ENCODE results near the gene USP34.
A peak's percentile ranks its signal among the peaks of the same experiment; 100 is the strongest.
"Not testable (repeated sequence)": the region's sequence is repeated elsewhere in the genome, so short reads cannot be mapped to it uniquely, and the experiment has no call there.

The USP34 gene

DNA sequence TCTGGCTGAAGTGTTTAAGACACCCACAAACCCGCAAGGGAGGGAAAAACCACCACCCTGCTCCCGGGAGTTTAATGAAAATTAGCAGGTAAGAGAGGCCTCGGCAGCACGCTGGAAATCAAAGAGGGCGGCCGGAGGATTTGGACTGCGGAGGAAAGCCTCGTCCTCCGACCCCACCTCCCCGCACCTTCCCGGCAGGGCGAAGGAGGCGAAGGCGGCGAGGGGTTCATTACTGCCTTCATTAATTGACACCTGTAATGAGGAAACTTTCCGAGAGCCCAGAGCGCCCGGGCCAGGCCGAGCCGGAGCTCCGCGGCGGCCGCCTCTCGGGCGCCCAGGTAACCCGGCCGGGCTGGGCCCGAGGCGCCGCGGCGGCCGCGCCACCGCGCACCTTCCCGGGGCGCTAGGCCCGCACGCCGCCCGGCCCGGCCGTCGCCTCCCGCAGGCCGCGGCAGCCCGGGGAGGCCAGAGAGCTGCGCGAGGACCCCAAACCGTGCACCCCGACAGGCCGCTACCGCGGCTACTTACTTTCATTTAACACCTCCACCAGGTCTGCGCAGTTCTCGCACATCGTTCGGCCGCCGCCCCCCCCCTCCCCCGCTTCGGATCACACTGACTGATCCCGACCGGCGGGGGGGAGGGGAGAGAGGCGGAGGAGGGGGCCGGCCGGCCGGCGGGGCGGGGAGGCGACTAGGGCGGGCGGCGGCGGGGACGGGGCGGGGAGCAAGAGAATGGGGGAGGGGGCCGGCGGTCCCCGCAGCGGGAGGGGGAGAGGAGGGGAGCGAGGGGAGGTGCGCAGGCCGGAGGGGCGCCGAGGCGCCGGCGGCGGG lies 550 bp downstream of the USP34 start:
- TF ChIP-seq, protein P1, sequence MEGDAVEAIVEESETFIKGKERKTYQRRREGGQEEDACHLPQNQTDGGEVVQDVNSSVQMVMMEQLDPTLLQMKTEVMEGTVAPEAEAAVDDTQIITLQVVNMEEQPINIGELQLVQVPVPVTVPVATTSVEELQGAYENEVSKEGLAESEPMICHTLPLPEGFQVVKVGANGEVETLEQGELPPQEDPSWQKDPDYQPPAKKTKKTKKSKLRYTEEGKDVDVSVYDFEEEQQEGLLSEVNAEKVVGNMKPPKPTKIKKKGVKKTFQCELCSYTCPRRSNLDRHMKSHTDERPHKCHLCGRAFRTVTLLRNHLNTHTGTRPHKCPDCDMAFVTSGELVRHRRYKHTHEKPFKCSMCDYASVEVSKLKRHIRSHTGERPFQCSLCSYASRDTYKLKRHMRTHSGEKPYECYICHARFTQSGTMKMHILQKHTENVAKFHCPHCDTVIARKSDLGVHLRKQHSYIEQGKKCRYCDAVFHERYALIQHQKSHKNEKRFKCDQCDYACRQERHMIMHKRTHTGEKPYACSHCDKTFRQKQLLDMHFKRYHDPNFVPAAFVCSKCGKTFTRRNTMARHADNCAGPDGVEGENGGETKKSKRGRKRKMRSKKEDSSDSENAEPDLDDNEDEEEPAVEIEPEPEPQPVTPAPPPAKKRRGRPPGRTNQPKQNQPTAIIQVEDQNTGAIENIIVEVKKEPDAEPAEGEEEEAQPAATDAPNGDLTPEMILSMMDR (IDR thresholded peaks at IDR 0.05; ENCODE audit: low read depth, low read length, missing control alignments): no peak
- peak overlapping the region; percentile 98 for H3K4me3 ChIP-seq (ENCODE audit: low read depth, low read length)
- no peak for DNase-seq (ENCODE audit: low read depth)
- in situ Hi-C loops (cut with HindIII; ENCODE audit: low sequenced_read_pairs): no loop called here

DNA sequence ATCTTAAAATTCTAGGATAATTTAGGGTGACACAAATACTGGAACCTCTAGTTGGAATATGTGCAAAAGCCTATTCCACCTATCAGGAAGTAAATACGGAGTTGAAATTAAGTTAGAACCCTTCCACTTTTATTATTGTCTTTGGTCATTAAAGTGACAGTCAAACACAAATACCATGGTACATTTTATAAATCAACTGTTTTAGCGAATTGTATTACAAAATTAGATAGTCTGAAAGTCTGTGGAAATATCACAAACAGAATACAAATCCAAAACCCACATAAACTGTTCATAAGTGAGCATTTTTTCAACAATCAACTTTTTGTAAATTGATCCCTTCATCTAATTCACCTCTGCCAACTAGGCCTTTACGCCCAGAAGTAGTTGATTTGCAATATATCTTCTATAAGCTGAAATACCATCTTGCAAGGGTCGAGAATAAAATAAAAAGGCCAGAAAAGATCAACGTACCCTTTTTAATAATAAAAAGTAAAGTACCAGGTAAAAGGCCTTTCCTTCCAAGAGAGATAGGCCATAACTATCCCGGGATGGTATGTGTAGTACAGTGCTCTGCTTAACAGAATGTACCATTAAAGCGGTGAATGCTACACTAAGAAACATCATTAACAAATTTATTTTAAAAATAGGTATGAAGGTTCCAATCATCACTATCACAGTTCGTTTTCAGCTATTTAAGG lies 1.3 kb downstream of the USP34 start:
- TF ChIP-seq, protein P1 (IDR thresholded peaks at IDR 0.05; ENCODE audit: low read depth, low read length, missing control alignments): no peak
- in situ Hi-C loops (cut with HindIII; ENCODE audit: low sequenced_read_pairs): no loop called here
- DNase-seq (ENCODE audit: low read depth): no peak
- H3K4me3 ChIP-seq (ENCODE audit: low read depth, low read length): peak overlapping the region; percentile 98

DNA sequence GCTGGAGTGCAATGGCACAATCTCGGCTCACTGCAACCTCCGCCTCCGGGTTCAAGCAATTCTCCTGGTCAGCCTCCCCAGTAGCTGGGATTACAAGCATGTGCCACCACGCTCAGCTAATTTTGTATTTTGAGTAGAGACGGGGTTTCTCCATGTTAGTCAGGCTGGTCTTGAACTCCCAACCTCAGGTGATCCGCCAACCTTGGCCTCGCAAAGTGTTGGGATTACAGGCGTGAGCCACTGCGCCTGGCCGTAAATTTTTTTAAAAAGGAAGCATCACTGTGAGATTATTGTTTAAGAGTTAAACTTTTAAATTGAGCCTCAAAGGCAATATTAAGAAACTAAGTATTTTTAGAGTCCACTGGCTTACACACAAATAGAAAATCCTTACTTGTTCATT lies 2.7 kb downstream of the USP34 start:
- DNase-seq (ENCODE audit: low read depth); H3K4me3 ChIP-seq (ENCODE audit: low read depth, low read length); in situ Hi-C loops (cut with HindIII; ENCODE audit: low sequenced_read_pairs): not testable (repeated sequence)

DNA sequence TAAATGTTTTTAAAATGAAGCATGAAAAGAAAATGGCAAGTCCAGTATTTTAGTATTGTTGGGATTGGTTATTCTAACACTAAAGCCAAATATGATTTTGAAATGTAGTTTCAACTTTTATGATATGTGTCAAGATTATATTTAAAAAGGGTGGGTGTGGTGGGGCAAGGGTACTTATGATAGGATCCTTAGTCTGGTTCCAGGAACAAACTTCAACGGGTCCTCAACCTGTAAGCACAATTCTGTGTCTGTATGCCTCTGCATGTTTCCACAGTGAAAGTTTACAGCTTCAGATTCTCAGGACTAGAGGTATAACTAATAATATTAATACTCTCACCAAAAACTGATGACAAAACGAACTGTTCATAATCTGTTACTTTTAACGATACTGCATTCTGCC lies 5.8 kb downstream of the USP34 start:
- no peak for DNase-seq (ENCODE audit: low read depth)
- H3K4me3 ChIP-seq (ENCODE audit: low read depth, low read length): no peak overlapping the region
- in situ Hi-C loops (cut with HindIII; ENCODE audit: low sequenced_read_pairs): no loop called here
- TF ChIP-seq, protein P1 (IDR thresholded peaks at IDR 0.05; ENCODE audit: low read depth, low read length, missing control alignments): no peak

DNA sequence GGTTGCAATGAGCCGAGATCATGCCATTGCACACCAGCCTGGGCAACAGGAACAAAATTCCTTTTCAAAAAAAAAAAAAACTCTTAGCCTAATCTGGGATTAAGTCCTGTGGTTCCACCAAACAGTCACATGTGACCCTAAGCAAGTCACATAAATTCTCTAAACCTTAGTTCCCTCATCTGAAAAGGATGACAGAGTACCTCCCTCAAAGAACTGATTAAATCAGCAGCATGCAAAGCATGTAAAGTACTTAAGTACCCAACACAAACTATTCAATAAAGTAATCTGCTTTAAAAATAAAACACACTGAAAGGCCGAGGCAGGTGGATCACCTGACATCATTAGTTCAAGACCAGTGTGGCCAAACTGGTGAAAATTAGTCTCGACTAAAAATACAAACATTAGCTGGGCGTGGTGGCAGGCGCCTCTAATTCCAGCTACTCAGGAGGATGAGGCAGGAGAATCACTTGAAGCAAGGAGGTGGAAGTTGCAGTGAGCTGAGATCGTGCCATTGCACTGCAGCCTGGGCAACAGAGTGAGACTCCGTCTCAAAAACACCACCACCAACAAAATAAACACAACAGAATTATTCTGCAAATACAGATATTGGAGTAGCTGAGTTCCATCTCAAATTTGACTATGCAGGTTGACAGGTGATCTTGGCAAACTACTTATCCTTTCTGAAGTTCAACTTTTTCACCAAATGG lies 7.0 kb downstream of the USP34 start:
- no peak for DNase-seq (ENCODE audit: low read depth)
- in situ Hi-C loops (cut with HindIII; ENCODE audit: low sequenced_read_pairs): no loop called here

DNA sequence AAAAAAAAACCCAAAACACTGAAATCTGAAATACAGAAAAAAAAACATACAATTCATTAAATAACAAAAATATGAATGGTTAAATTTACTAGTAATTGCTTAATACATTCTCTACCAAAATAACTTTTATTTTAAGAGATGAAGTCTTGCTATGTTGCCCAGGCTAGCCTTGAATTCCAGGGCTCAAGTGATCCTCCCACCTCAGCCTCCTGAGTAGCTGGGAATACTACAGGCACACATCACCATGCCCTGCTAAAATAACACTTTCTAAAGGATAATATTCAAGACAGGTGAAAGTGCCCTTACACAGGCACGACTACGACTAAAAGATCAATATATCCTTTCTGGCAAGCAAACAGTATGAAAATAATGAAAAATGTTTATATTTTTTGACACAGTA lies 9.5 kb downstream of the USP34 start:
- DNase-seq (ENCODE audit: low read depth): no peak
- TF ChIP-seq, protein P1 (IDR thresholded peaks at IDR 0.05; ENCODE audit: low read depth, low read length, missing control alignments): no peak
- in situ Hi-C loops (cut with HindIII; ENCODE audit: low sequenced_read_pairs): no loop called here
- H3K4me3 ChIP-seq (ENCODE audit: low read depth, low read length): no peak overlapping the region

More for the DNA sequence above, 7.0 kb downstream of the USP34 start:
- no peak overlapping the region for H3K4me3 ChIP-seq (ENCODE audit: low read depth, low read length)
- TF ChIP-seq, protein P1 (IDR thresholded peaks at IDR 0.05; ENCODE audit: low read depth, low read length, missing control alignments): no peak

All from astrocyte of the cerebellum (primary cell).